SK-N-SH treated with all-trans-retinoic acid at 6 μM for 48 hours (cell line): ENCODE data around the gene BCKDHB.
A peak's percentile ranks its signal among the peaks of the same experiment; 100 is the strongest.

Source experiments
- ATAC-seq: fragments of 200-7000 bp; cut with Tn5 transposase; 3 replicates; pipeline ENCODE4 v1.9.1; 2020; ENCODE audit warnings: mild to moderate bottlenecking, moderate library complexity
- ARNTL ChIP-seq: fragments of 450-650 bp; formaldehyde crosslinking; IDR thresholded peaks from 2 replicates; pipeline ENCODE4 v1.5.0; 2020; ENCODE audit warnings: low read depth, mild to moderate bottlenecking, moderate library complexity, borderline replicate concordance
- BACH2 ChIP-seq: fragments of 250-450 bp; sonication (Bioruptor Pico); IDR thresholded peaks from 2 replicates; pipeline ENCODE4 v1.9.0; 2021; ENCODE audit warnings: mild to moderate bottlenecking, borderline replicate concordance
- CSRNP3 ChIP-seq: fragments of 250-450 bp; sonication (Bioruptor Pico); IDR thresholded peaks from 2 replicates; pipeline ENCODE4 v1.5.1; 2021; ENCODE audit warnings: mild to moderate bottlenecking, moderate library complexity
- ESRRG ChIP-seq: fragments of 250-450 bp; sonication (Bioruptor Pico); IDR thresholded peaks from 2 replicates; pipeline ENCODE4 v1.6.1; 2021; ENCODE audit warnings: mild to moderate bottlenecking
- GLIS3 ChIP-seq: fragments of 250-450 bp; sonication (Bioruptor Pico); IDR thresholded peaks from 2 replicates; pipeline ENCODE4 v1.5.0; 2020; ENCODE audit warnings: mild to moderate bottlenecking, moderate library complexity
- ISL1 ChIP-seq: fragments of 250-450 bp; sonication (Bioruptor Pico); IDR thresholded peaks from 2 replicates; pipeline ENCODE4 v2.1.2; 2022; ENCODE audit warnings: mild to moderate bottlenecking, moderate library complexity
- OSR1 ChIP-seq: fragments of 250-450 bp; sonication (Bioruptor Pico); IDR thresholded peaks from 2 replicates; pipeline ENCODE4 v1.8.0; 2022; ENCODE audit warnings: moderate library complexity, mild to moderate bottlenecking, inconsistent platforms
- POU6F1 ChIP-seq: fragments of 250-450 bp; sonication (Bioruptor Pico); IDR thresholded peaks from 2 replicates; pipeline ENCODE4 v1.8.0; 2021; ENCODE audit warnings: low read depth, mild to moderate bottlenecking, moderate library complexity, borderline replicate concordance
- PPARA ChIP-seq: fragments of 250-450 bp; sonication (Bioruptor Pico); IDR thresholded peaks from 2 replicates; pipeline ENCODE4 v1.5.0; 2020; ENCODE audit warnings: mild to moderate bottlenecking, borderline replicate concordance
- SNAI2 ChIP-seq: fragments of 250-450 bp; sonication (Bioruptor Pico); IDR thresholded peaks from 2 replicates; pipeline ENCODE4 v1.5.0; 2020; ENCODE audit warnings: mild to moderate bottlenecking, moderate library complexity
- TOX ChIP-seq: fragments of 250-450 bp; sonication (Bioruptor Pico); IDR thresholded peaks from 2 replicates; pipeline ENCODE4 v1.8.0; 2021; ENCODE audit warnings: mild to moderate bottlenecking, moderate library complexity, borderline replicate concordance
- TSHZ2 ChIP-seq: fragments of 250-450 bp; sonication (Bioruptor Pico); IDR thresholded peaks from 2 replicates; pipeline ENCODE4 v1.5.0; 2020; ENCODE audit warnings: mild to moderate bottlenecking, moderate library complexity
- ZC3H10 ChIP-seq: fragments of 250-450 bp; sonication (Bioruptor Pico); IDR thresholded peaks from 2 replicates; pipeline ENCODE4 v1.5.1; 2021; ENCODE audit warnings: mild to moderate bottlenecking, moderate library complexity
- ZFP3 ChIP-seq: fragments of 250-450 bp; sonication (Bioruptor Pico); IDR thresholded peaks from 2 replicates; pipeline ENCODE4 v1.5.0; 2020; ENCODE audit warnings: mild to moderate bottlenecking, moderate library complexity
- ZFP30 ChIP-seq: fragments of 450-650 bp; formaldehyde crosslinking; IDR thresholded peaks from 2 replicates; pipeline ENCODE4 v1.5.0; 2022; ENCODE audit warnings: mild to moderate bottlenecking, moderate library complexity
- ZNF565 ChIP-seq: fragments of 450-650 bp; formaldehyde crosslinking; conservative IDR thresholded peaks from 2 replicates; pipeline ENCODE4 v1.5.0; 2020; ENCODE audit warnings: low read depth, mild to moderate bottlenecking, moderate library complexity
- ZNF70 ChIP-seq: fragments of 450-650 bp; formaldehyde crosslinking; IDR thresholded peaks from 2 replicates; pipeline ENCODE4 v1.5.0; 2020; ENCODE audit warnings: mild to moderate bottlenecking, moderate library complexity
- ZNF8 ChIP-seq: fragments of 450-650 bp; formaldehyde crosslinking; IDR thresholded peaks from 2 replicates; pipeline ENCODE4 v1.5.0; 2020; ENCODE audit warnings: mild to moderate bottlenecking, moderate library complexity
- TF ChIP-seq, protein P1 (sequence below): fragments of 250-450 bp; sonication (Bioruptor Pico); IDR thresholded peaks from 2 replicates; pipeline ENCODE4 v1.5.1; 2020; ENCODE audit warnings: low read depth, mild to moderate bottlenecking, moderate library complexity

BCKDHB gene

GRCh38 chr6:80217794-80218193 is 111.3 kb downstream of the BCKDHB start:
- TF ChIP-seq PPARA (CRISPR knock-in tag) (no peak), ISL1 (peak; percentile 43; the same call in 1 of the 2 replicates), ZFP3 (CRISPR knock-in tag) (no peak), TOX (CRISPR knock-in tag) (0 out of 2 replicates have a peak, but pooled peaks have one; percentile 41)
- ATAC-seq = peak; percentile 88

DNA sequence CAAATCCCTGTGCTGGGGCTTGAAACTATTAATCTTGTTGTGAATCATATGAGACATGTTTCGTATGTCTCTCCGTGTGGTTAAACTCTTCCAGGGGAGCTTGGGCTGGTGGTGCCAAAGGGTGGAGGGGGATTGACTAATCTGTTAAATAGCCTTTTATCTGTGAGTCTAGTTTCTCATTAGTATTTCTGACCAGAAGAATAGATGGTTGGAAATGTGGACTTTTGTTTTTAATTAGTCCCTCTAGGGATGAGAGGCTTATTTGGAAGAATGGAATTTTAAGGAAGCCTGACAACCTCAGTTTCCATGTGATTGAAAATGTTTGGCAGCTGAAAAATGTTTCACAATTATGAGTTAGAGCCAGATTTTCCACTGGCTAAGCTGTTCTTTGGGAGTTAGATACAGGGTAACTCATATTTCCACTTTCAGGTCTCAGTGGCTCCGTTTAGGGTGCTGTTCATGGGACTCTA is 117.3 kb downstream of the BCKDHB start:
- peak; percentile 69 for ATAC-seq
- TF ChIP-seq, protein P1, sequence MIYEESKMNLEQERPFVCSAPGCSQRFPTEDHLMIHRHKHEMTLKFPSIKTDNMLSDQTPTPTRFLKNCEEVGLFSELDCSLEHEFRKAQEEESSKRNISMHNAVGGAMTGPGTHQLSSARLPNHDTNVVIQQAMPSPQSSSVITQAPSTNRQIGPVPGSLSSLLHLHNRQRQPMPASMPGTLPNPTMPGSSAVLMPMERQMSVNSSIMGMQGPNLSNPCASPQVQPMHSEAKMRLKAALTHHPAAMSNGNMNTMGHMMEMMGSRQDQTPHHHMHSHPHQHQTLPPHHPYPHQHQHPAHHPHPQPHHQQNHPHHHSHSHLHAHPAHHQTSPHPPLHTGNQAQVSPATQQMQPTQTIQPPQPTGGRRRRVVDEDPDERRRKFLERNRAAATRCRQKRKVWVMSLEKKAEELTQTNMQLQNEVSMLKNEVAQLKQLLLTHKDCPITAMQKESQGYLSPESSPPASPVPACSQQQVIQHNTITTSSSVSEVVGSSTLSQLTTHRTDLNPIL (CRISPR knock-in tag) = no peak
- TF ChIP-seq GLIS3 (CRISPR knock-in tag) (no peak), ARNTL (CRISPR knock-in tag) (no peak), ISL1 (no peak), POU6F1 (CRISPR knock-in tag) (no peak)

DNA sequence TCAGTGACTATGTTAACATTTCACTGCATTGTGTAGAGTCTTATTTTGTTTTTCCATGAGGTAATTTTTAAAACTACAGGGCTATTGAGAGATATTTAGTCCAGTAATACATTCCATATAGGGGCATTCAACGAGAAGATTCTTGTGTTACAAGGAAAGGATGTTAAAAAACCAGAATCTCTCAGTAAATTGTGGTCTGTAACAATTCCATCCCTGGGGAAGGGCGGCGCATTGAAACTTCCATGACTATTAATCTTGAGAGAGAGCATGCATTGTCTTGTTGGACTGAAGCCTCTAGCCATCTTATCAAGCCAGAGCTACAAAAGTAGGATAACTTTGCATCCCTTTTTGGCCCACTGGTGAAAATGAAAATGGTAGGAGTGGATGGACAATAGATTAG is 119.7 kb downstream of the BCKDHB start:
- TF ChIP-seq GLIS3 (CRISPR knock-in tag) = no peak
- TF ChIP-seq ZNF565 = no peak
- no peak for TF ChIP-seq POU6F1 (CRISPR knock-in tag)
- no peak for TF ChIP-seq ZNF70 (CRISPR knock-in tag)
- TF ChIP-seq ISL1 = no peak
- no peak for TF ChIP-seq ESRRG (CRISPR knock-in tag)
- no peak for TF ChIP-seq TOX (CRISPR knock-in tag)
- TF ChIP-seq TSHZ2 = no peak
- ATAC-seq = no peak

- TF ChIP-seq ZC3H10 (CRISPR knock-in tag) (no peak), ESRRG (CRISPR knock-in tag) (no peak), BACH2 (CRISPR knock-in tag) (no peak), POU6F1 (CRISPR knock-in tag) (no peak), TSHZ2 (no peak), ZNF8 (CRISPR knock-in tag) (no peak), ISL1 (no peak), PPARA (CRISPR knock-in tag) (no peak), ZNF70 (CRISPR knock-in tag) (no peak), GLIS3 (CRISPR knock-in tag) (no peak), CSRNP3 (no peak), ZFP3 (CRISPR knock-in tag) (no peak), ZNF565 (no peak), ZFP30 (CRISPR knock-in tag) (no peak), SNAI2 (CRISPR knock-in tag) (no peak), TOX (CRISPR knock-in tag) (no peak), OSR1 (CRISPR knock-in tag) (no peak), ARNTL (CRISPR knock-in tag) (no peak)
- TF ChIP-seq, protein P1 (CRISPR knock-in tag) = no peak
- TF ChIP-seq, all 23 proteins: peak for 0
Measured at GRCh38 chr6:80226699-80227098, 120.2 kb downstream of the BCKDHB start.

More at GRCh38 chr6:80226699-80227098, 120.2 kb downstream of the BCKDHB start:
- no peak for ATAC-seq
